ENCODE results near the gene TRIM26.

Gene TRIM26

GRCh38 chr6:30206152-30206551 is 7.1 kb downstream of the TRIM26 start:
- H2AFZ ChIP-seq (ENCODE audit: low read depth, low read length), result no peak overlapping the region
- H3K27me3 ChIP-seq (ENCODE audit: insufficient read depth, low read length, poor library complexity), result no peaks in the 10 kb centered on the region
- ATAC-seq (ENCODE audit: insufficient read depth, low read depth), result no peak
- no peak overlapping the region for H3K9ac ChIP-seq (ENCODE audit: low read depth, low read length)
- no peak overlapping the region for H3K4me2 ChIP-seq (ENCODE audit: insufficient read depth, low read length)
- H3K4me3 ChIP-seq (ENCODE audit: low read depth in 1 of 2, low read length in 2 of 2), result no peak overlapping the region
- TF ChIP-seq CTCF (IDR thresholded peaks at IDR 0.05; ENCODE audit: borderline replicate concordance, extremely low read depth, low read length, poor library complexity, severe bottlenecking) (no peak), EZH2 (IDR thresholded peaks at IDR 0.05; ENCODE audit: borderline replicate concordance, low read depth, low read length, severe bottlenecking) (no peak)
- no peaks in the 10 kb centered on the region for H3K9me3 ChIP-seq (ENCODE audit: insufficient read depth, low read length, severe bottlenecking)
- no peak overlapping the region for H3K27ac ChIP-seq (ENCODE audit: low read length)
- peaks cover 16% of the 10 kb centered on the region for H3K4me1 ChIP-seq (ENCODE audit: insufficient read depth, low read length)
- H3K36me3 ChIP-seq (ENCODE audit: insufficient read depth, low read length), result peaks cover 44% of the 10 kb centered on the region
- DNase-seq, result no peak
- peaks cover 92% of the 10 kb centered on the region for H3K79me2 ChIP-seq (ENCODE audit: insufficient read depth, low read length)
- peaks cover 64% of the 10 kb centered on the region for H4K20me1 ChIP-seq (ENCODE audit: insufficient read depth, low read length)

- Histone ChIP-seq H3K36me3 (ENCODE audit: insufficient read depth, low read length) (peaks cover 49% of the 10 kb centered on the region), H3K27ac (ENCODE audit: low read length) (no peak overlapping the region), H3K4me1 (ENCODE audit: insufficient read depth, low read length) (peaks cover under 1% of the 10 kb centered on the region; the same call in 1 of the 2 replicates), H3K9me3 (ENCODE audit: insufficient read depth, low read length, severe bottlenecking) (no peaks in the 10 kb centered on the region), H3K4me3 (ENCODE audit: low read depth in 1 of 2, low read length in 2 of 2) (no peak overlapping the region), H3K79me2 (ENCODE audit: insufficient read depth, low read length) (peaks cover 86% of the 10 kb centered on the region), H4K20me1 (ENCODE audit: insufficient read depth, low read length) (peaks cover 63% of the 10 kb centered on the region), H3K9ac (ENCODE audit: low read depth, low read length) (no peak overlapping the region), H3K4me2 (ENCODE audit: insufficient read depth, low read length) (no peak overlapping the region), H3K27me3 (ENCODE audit: insufficient read depth, low read length, poor library complexity) (no peaks in the 10 kb centered on the region), H2AFZ (ENCODE audit: low read depth, low read length) (no peak overlapping the region)
- ATAC-seq (ENCODE audit: insufficient read depth, low read depth), result no peak
- TF ChIP-seq EZH2 (IDR thresholded peaks at IDR 0.05; ENCODE audit: borderline replicate concordance, low read depth, low read length, severe bottlenecking) (no peak), CTCF (IDR thresholded peaks at IDR 0.05; ENCODE audit: borderline replicate concordance, extremely low read depth, low read length, poor library complexity, severe bottlenecking) (no peak)
- no peak for DNase-seq
Measured at GRCh38 chr6:30204116-30204515, 9.1 kb downstream of the TRIM26 start.

- ATAC-seq (ENCODE audit: insufficient read depth, low read depth), result no peak
- Histone ChIP-seq H3K9me3 (ENCODE audit: insufficient read depth, low read length, severe bottlenecking) (no peaks in the 10 kb centered on the region), H3K4me2 (ENCODE audit: insufficient read depth, low read length) (no peak overlapping the region), H3K4me3 (ENCODE audit: low read depth in 1 of 2, low read length in 2 of 2) (no peak overlapping the region), H3K36me3 (ENCODE audit: insufficient read depth, low read length) (peaks cover 64% of the 10 kb centered on the region), H3K4me1 (ENCODE audit: insufficient read depth, low read length) (no peaks in the 10 kb centered on the region), H3K27ac (ENCODE audit: low read length) (no peak overlapping the region), H3K27me3 (ENCODE audit: insufficient read depth, low read length, poor library complexity) (no peaks in the 10 kb centered on the region), H3K9ac (ENCODE audit: low read depth, low read length) (no peak overlapping the region), H3K79me2 (ENCODE audit: insufficient read depth, low read length) (peaks cover 71% of the 10 kb centered on the region), H2AFZ (ENCODE audit: low read depth, low read length) (no peak overlapping the region), H4K20me1 (ENCODE audit: insufficient read depth, low read length) (peaks cover 65% of the 10 kb centered on the region)
- TF ChIP-seq EZH2 (IDR thresholded peaks at IDR 0.05; ENCODE audit: borderline replicate concordance, low read depth, low read length, severe bottlenecking) (no peak), CTCF (IDR thresholded peaks at IDR 0.05; ENCODE audit: borderline replicate concordance, extremely low read depth, low read length, poor library complexity, severe bottlenecking) (no peak)
- DNase-seq, result no peak
Measured at GRCh38 chr6:30202366-30202765, 10.8 kb downstream of the TRIM26 start.

All from DND-41 (cell line).